Mammary epithelial cell (primary cell): ENCODE measurements around the gene LHFPL2.

Experiments used
- CTCF ChIP-seq, 2 donors: IDR thresholded peaks in 1 of 2; conservative IDR thresholded peaks in 1 of 2; 2 replicates each; pipeline ENCODE4 v1.5.1; 2011 to 2012; ENCODE audit warnings: inconsistent platforms in 2 of 2, low read length in 2 of 2, mild to moderate bottlenecking in 2 of 2, control low read depth in 1 of 2, low read depth in 1 of 2; ENCODE audit not compliant: insufficient read depth in 1 of 2; ENCODE audit errors: extremely low read depth in 1 of 2
- EZH2 ChIP-seq: IDR thresholded peaks from 2 replicates; pipeline ENCODE4 v1.6.1; 2012; ENCODE audit warnings: low read length, inconsistent platforms, borderline replicate concordance

- TF ChIP-seq CTCF (conservative IDR thresholded peaks at IDR 0.05 in 1 of 2, IDR thresholded peaks at IDR 0.05 in 1 of 2; ENCODE audit: extremely low read depth in 1 of 2, insufficient read depth in 1 of 2, low read depth in 1 of 2, low read length in 2 of 2) (no peak), EZH2 (no peak)
These were observed 43.8 kb downstream of the LHFPL2 start for GRCh38 chr5:78604689-78605285.
